Pulmonary artery endothelial cell (primary cell): ENCODE results near the gene ZBTB6. TPM values are rescaled to one million over a fixed set of nuclear protein-coding genes. Genes with fewer than 3 reads are reported as not detected.

Source experiments
- DNase-seq: peaks from one replicate; pipeline ENCODE4 v3.0.0-alpha.2; 2011; ENCODE audit warnings: low read depth, low spot score
- total RNA-seq: library from RNA; depleted of rRNA; stranded (reverse); fragments of >200 nt; gene quantifications from 2 replicates; pipeline ENCODE4 v1.2.3, GENCODE V29; 2014

Gene ZBTB6, protein sequence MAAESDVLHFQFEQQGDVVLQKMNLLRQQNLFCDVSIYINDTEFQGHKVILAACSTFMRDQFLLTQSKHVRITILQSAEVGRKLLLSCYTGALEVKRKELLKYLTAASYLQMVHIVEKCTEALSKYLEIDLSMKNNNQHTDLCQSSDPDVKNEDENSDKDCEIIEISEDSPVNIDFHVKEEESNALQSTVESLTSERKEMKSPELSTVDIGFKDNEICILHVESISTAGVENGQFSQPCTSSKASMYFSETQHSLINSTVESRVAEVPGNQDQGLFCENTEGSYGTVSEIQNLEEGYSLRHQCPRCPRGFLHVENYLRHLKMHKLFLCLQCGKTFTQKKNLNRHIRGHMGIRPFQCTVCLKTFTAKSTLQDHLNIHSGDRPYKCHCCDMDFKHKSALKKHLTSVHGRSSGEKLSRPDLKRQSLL
- total RNA-seq: 11.7 and 13.5 TPM in 2 replicates

DNA sequence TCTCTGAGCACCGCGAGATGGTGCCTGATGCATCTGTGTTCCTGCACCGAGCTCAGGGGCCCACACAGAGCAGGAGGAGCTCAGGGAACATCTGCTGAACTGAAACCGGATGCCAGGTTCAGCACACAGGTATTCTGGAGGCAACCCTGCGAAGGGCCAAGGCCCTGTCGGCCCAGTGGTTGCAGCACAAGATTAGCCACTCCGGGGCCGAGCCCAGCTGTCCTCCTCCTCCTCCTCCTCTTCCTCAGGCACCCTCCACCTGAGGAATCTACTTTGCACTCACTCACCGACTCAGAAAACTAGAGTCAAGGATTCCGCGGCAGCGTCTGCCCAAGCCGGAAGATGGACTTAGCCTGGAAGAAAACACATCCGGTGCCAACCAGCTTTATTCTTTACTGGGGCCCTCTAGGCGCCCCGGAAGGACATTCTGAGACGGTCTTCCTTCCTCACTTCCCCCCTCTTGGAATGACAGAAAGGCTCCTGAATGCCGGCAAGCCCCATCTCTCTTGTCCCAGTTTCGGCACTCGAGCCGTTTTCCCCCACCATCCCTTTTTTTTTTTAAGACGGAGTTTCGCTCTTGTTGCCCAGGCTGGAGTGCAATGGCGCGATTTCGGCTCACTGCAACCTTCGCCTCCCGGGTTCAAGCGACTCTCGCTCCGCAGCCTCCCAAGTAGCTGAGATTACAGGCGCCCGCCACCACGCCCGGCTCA is at the start of gene ZBTB6:
TSS of gene ZBTB6 (minus strand) at position 360 of the 710 bp plus-strand sequence. CDS start 1,251 bp downstream, outside the sequence.
- DNase-seq: no peak

GRCh38 chr9:122961139-122961538 is 48.0 kb upstream of the ZBTB6 start:
- no peak for DNase-seq

DNA sequence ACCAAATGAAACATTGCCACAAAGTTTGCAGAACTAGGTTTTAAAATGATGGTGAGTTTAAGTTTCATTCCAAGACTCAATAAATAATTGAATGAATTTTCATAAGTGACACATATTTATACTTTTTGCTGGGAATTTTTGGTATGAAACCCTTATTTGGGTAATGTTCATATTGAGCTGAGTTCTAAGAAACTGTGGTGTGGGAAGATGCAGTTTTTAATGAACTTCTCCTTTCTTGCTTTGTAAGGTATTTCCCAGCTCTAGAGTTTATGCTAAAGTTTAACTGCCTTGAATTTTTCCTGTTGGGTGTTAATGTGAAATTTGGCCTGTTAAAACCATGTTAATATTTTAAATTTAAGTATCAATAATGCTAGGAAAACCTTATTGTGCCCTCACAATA is 42.8 kb upstream of the ZBTB6 start:
- no peak for DNase-seq

DNA sequence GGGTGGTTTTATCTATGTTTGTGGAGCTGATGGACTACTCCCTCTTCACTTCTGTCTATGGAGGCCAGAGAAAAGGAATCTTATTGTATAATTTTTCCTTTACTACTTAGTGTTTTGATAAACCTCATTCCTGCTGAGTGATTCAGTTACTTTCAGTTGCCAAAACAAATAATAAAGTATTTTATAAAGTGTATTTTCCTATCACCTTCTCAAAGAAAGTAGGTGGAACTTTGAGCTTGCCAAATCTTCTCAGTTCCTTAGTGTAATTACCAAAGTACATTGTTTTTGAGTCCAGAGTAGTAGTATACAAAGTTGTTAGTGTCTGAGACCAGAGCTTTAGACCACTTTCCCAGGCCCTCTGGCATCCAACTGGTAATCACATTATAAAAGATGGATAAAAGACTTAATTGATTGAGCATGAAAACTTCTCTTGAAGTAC is 41.1 kb upstream of the ZBTB6 start:
- DNase-seq: peak; percentile 72

DNA sequence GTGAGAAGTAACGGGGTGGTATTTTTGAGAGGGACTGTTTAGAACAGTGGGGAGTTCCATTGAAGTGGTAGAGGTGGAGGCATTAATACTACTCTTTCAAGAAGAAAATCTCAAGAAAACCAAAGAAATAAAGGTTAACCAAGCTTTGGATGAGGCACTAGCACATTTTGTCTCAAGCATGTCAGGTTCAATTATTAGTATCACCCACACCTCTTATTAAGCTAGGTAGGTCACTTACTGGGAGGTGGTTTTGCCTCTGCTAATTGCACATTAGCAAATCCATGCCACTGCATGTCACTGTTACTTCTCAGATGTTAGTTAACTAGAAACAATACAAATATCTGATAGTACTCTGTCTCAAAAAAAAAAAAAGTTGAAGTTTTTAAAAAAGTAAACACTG is 37.9 kb upstream of the ZBTB6 start:
- DNase-seq: no peak

- no peak for DNase-seq
Measured at GRCh38 chr9:122950263-122950662, 37.1 kb upstream of the ZBTB6 start.

DNA sequence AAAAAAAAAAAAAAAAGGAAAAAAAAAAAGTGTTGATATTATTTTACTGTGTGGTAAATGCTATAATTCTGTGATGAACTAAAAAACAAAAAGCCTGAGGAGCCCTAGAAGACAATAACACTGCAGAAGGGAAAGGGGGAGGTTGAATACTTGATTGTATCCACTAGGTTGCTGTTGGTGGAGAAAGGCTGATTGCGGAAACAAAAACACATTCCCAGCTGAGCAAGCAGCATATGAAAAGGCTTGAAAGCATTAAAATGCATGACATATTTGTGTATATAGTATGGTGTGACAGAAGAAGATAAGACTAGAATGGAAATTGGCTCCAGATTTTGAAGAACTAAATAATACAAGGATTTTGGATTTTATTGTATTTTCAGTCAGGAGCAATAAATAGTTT is 36.6 kb upstream of the ZBTB6 start:
- no peak for DNase-seq

DNA sequence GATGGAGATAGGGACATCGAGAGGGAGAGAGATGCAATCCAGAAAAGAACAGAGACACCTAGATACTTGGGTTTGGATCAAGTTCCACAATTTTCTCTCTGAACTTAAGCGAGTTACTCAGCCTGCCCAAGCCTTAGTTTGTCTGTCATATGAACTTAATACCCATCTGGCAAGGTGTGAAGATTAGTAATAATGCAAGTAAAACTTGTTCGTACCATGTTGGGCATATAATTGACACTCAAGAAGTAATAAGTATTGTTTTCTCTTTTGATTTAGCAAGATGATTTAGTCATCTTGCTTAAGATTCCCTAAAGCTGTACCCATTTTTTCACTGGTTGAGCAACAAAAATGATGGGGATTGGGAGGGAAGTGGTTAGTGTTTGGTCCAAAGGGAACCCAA is 35.2 kb upstream of the ZBTB6 start:
- DNase-seq: no peak

DNA sequence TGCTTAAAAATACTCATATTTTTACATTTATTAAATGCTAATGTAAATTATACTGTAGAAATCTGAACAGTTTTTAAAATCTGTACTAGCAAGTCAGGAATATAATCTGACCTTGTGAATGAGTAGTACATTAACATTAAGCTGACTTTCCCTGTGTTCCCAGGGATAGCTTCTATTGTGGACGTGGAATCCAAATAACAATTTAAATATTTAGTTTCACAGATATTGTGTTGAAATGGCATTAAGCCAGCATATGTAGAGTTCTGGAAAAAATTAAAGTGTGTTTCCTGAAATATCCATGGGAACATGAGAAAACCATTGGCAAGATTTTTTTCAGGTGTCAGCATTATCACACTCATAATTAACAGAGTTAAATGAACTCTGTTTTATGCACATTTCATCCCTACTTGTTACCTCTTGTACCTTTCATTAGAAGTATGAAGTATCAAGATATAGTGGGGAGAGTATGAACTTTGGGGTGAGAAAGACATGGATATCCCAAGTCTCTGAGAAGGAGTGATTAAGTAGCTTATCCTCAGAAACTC is 33.4 kb upstream of the ZBTB6 start:
- no peak for DNase-seq

DNA sequence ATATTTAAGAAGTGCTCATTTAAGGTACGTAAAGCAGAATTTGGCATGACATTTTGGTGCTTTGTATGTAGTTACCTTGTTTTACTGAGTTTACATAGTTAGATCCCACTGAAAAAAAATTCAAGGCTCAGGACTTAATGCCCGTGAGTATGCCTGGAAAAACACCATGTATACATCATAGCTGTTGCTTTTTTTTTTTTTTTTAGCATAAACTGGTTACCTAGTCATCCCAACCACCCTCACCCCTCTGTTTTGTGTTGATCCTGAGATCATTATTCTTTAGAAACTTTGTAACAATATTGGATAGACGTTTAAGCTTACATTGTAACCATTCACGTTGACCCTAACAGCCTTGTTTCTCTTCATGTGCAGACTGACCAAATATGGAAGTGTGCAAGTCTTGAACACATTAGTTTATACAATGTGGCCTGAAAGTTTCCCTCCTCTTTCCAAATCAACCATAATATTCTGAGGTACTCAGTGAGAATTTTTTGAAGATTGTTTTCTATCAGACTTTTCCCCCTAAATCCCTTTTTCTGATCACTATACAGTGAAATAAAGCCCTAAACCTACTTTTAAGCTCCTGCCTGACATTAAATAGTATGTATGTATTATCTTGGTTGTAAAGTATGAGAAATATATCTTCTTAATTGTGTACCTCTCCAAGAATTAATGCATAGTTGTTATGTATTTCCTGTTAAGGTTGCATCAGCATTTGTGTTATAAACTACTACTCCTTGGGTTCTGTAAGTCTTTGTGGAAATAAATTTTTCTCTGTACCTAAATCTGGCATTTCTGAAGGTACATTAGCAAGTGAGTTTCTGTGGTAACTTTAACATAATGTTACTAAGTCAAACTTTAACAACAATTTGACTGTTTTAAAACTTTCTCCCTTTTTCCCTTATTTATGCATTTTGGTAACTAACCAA is 32.1 kb upstream of the ZBTB6 start:
- no peak for DNase-seq

GRCh38 chr9:122941582-122942234 is 28.6 kb upstream of the ZBTB6 start:
- no peak for DNase-seq

GRCh38 chr9:122940749-122941581 is 27.8 kb upstream of the ZBTB6 start, which contains the start of gene RABGAP1:
TSS of gene RABGAP1 (plus strand) at chr9:122941020. CDS start at chr9:122957060, 16,040 bp downstream.
- peak; percentile 93 for DNase-seq

GRCh38 chr9:122940454-122940748 is 27.3 kb upstream of the ZBTB6 start:
- no peak for DNase-seq

DNA sequence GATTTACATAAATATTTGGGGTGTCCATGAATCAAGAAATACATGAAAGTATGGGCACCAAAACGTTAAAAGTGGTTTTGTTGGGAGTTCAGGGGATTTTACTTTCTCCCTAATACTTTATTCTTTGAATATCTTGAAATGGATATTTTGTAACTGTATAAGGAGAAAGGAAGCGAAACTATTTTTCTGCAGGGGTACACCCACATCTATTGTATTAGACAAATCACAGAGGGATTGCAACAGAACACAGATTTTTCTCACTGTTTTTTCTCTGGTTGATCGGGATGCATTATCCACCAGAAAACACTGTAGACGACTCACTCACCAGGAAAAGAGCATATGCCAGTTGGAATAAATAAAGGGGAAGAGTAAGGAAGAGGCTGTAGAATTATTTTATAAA is 26.5 kb upstream of the ZBTB6 start:
- DNase-seq: no peak

GRCh38 chr9:122936883-122937282 is 23.8 kb upstream of the ZBTB6 start:
- no peak for DNase-seq

GRCh38 chr9:122936464-122936863 is 23.3 kb upstream of the ZBTB6 start:
- DNase-seq: no peak

- peak; percentile 79 for DNase-seq
Measured at GRCh38 chr9:122931226-122932121, 18.4 kb upstream of the ZBTB6 start, which contains the start of gene ZBTB26. TSS of gene ZBTB26 (minus strand) at chr9:122931512. CDS start at chr9:122919934, 11,578 bp downstream.

GRCh38 chr9:122930541-122931225 is 17.6 kb upstream of the ZBTB6 start:
- DNase-seq: no peak
